GM23248 (cell line): Measurements from ENCODE around the gene DUSP22. TPM values are rescaled to one million over a fixed set of nuclear protein-coding genes. Genes with fewer than 3 reads are reported as not detected.

Experiments used
- DNase-seq: peaks from one replicate; pipeline ENCODE4 v3.0.0-alpha.2; 2015
- H2AFZ ChIP-seq: fragments of 200-600 bp; sonication (generic); 2 replicates; pipeline ENCODE4 v1.6.1; 2016; ENCODE audit warnings: antibody characterized with exemption
- H3F3A ChIP-seq: fragments of 200-600 bp; sonication (generic); 2 replicates; pipeline ENCODE4 v1.6.1; 2016; ENCODE audit warnings: mild to moderate bottlenecking, antibody characterized with exemption, mixed run types; ENCODE audit not compliant: insufficient read depth
- H3K27ac ChIP-seq: fragments of 200-600 bp; sonication (generic); 2 replicates; pipeline ENCODE4 v1.5.1; 2016; ENCODE audit warnings: mild to moderate bottlenecking
- H3K27me3 ChIP-seq: fragments of 200-600 bp; sonication (generic); replicated peaks from 2 replicates; pipeline ENCODE4 v1.6.1; 2016; ENCODE audit warnings: mild to moderate bottlenecking; ENCODE audit not compliant: insufficient read depth
- H3K36me3 ChIP-seq: fragments of 200-600 bp; sonication (generic); 2 replicates; pipeline ENCODE4 v1.6.1; 2016; ENCODE audit warnings: low read depth, mild to moderate bottlenecking
- H3K4me1 ChIP-seq: fragments of 200-600 bp; sonication (generic); 2 replicates; pipeline ENCODE4 v1.6.1; 2016; ENCODE audit warnings: mild to moderate bottlenecking; ENCODE audit not compliant: insufficient read depth
- H3K4me2 ChIP-seq: fragments of 200-600 bp; sonication (generic); one replicate; pipeline ENCODE4 v1.6.1; 2016; ENCODE audit warnings: mild to moderate bottlenecking; ENCODE audit not compliant: unreplicated experiment
- H3K4me3 ChIP-seq: fragments of 200-600 bp; sonication (generic); 2 replicates; pipeline ENCODE4 v1.5.1; 2016; ENCODE audit warnings: mild to moderate bottlenecking
- H3K79me2 ChIP-seq: fragments of 200-600 bp; sonication (generic); 2 replicates; pipeline ENCODE4 v1.6.1; 2016; ENCODE audit warnings: mild to moderate bottlenecking; ENCODE audit not compliant: insufficient read depth
- H3K9ac ChIP-seq: fragments of 200-600 bp; sonication (generic); 2 replicates; pipeline ENCODE4 v1.6.1; 2016; ENCODE audit warnings: mild to moderate bottlenecking
- H3K9me2 ChIP-seq: fragments of 200-600 bp; sonication (generic); 2 replicates; pipeline ENCODE4 v1.6.1; 2016; ENCODE audit warnings: mixed run types, mild to moderate bottlenecking, moderate library complexity; ENCODE audit not compliant: insufficient read depth
- H3K9me3 ChIP-seq: fragments of 200-600 bp; sonication (generic); one replicate; pipeline ENCODE4 v1.6.1; 2017; ENCODE audit warnings: low read depth
- H4K20me1 ChIP-seq: fragments of 200-600 bp; sonication (generic); 2 replicates; pipeline ENCODE4 v1.6.0; 2016; ENCODE audit not compliant: insufficient read depth
- EZH2 ChIP-seq: fragments of 200-600 bp; sonication (generic); IDR thresholded peaks from 2 replicates; pipeline ENCODE4 v1.6.1; 2018; ENCODE audit warnings: antibody characterized with exemption, mild to moderate bottlenecking; ENCODE audit not compliant: insufficient read depth, poor library complexity, severe bottlenecking
- EZH2phosphoT487 ChIP-seq: fragments of 200-600 bp; sonication (generic); IDR thresholded peaks from 2 replicates; pipeline ENCODE4 v1.6.1; 2018; ENCODE audit warnings: antibody characterized with exemption, moderate library complexity, mild to moderate bottlenecking, low read depth; ENCODE audit not compliant: insufficient read depth
- WGBS, 2 experiments: methylation state at CpG; one replicate each; pipeline ENCODE4 v1.1.6; 2015 to 2017; ENCODE audit warnings: low lambda C conversion rate in 2 of 2, low coverage in 1 of 2; ENCODE audit errors: missing lambda C conversion rate in 2 of 2; 5-methylcytosine and 5-hydroxymethylcytosine counted together
- in situ Hi-C: fragments of 300-500 bp; cut with MboI; formaldehyde crosslinking; loops from 2 replicates; pipeline ENCODE4 v1.15.0; 2020
- polyA plus RNA-seq: library from polyadenylated mRNA; unstranded; fragments of >200 nt; fragmentation: Nextera tagmentation; extraction: Ambion mirVana; gene quantifications from 2 replicates; pipeline ENCODE4 v1.2.1, GENCODE V29; 2016
- total RNA-seq: library from RNA; depleted of rRNA; stranded (reverse); fragments of >200 nt; shearing (Covaris generic); gene quantifications from 2 replicates; pipeline ENCODE4 v1.2.3, GENCODE V29; 2014

The DUSP22 gene
- total and polyA plus RNA-seq, 2 experiments from 2014 or later: 12.4 to 15.7 TPM

- Histone ChIP-seq H3K4me1 (no peaks in the 10 kb centered on the region), H3K9ac (no peak overlapping the region), H3K36me3 (no peaks in the 10 kb centered on the region), H3K9me3 (no peaks in the 10 kb centered on the region), H3K4me3 (no peak overlapping the region), H3K4me2 (no peak overlapping the region), H3K9me2 (no peaks in the 10 kb centered on the region), H3K79me2 (no peaks in the 10 kb centered on the region), H3F3A (no peaks in the 10 kb centered on the region), H2AFZ (no peak overlapping the region), H4K20me1 (no peaks in the 10 kb centered on the region), H3K27me3 (peaks cover 45% of the 10 kb centered on the region), H3K27ac (no peak overlapping the region)
- DNase-seq: no peak
- in situ Hi-C loops: no loop called here
- WGBS, 2 experiments: 68 to 77% methylated on average over 17 to 18 of the region's 18 CpGs
- no peak for TF ChIP-seq EZH2
Measured at GRCh38 chr6:386688-387266, 94.5 kb downstream of the DUSP22 start.

- peak; percentile 47 for DNase-seq
- H3K27me3 ChIP-seq: peaks cover 45% of the 10 kb centered on the region
- H3K36me3 ChIP-seq: no peaks in the 10 kb centered on the region
- WGBS, 2 experiments: 59% methylated on average over 11 of the region's 11 CpGs
- in situ Hi-C loops: no loop called here
- H3K79me2 ChIP-seq: no peaks in the 10 kb centered on the region
- no peaks in the 10 kb centered on the region for H3F3A ChIP-seq
- no peaks in the 10 kb centered on the region for H3K9me3 ChIP-seq
- no peak overlapping the region for H2AFZ ChIP-seq
- H3K9me2 ChIP-seq: no peaks in the 10 kb centered on the region
- no peak overlapping the region for H3K4me2 ChIP-seq
- no peak for TF ChIP-seq EZH2
- TF ChIP-seq EZH2phosphoT487: no peak
- H3K27ac ChIP-seq: no peak overlapping the region
- H3K4me3 ChIP-seq: no peak overlapping the region
- no peaks in the 10 kb centered on the region for H3K4me1 ChIP-seq
- no peaks in the 10 kb centered on the region for H4K20me1 ChIP-seq
- no peak overlapping the region for H3K9ac ChIP-seq
Measured at GRCh38 chr6:387293-387741, 95.0 kb downstream of the DUSP22 start.

- Histone ChIP-seq H3K27me3 (peaks cover 52% of the 10 kb centered on the region), H3K9ac (no peak overlapping the region), H3F3A (no peaks in the 10 kb centered on the region), H3K36me3 (no peaks in the 10 kb centered on the region), H3K27ac (no peak overlapping the region), H3K79me2 (no peaks in the 10 kb centered on the region), H3K9me3 (no peaks in the 10 kb centered on the region), H4K20me1 (no peaks in the 10 kb centered on the region), H3K4me2 (no peak overlapping the region), H2AFZ (no peak overlapping the region), H3K4me1 (no peaks in the 10 kb centered on the region), H3K9me2 (no peaks in the 10 kb centered on the region), H3K4me3 (no peak overlapping the region)
- 66 to 69% methylated on average over 10 of the region's 10 CpGs for WGBS, 2 experiments
- in situ Hi-C loops: no loop called here
- TF ChIP-seq EZH2phosphoT487 (no peak), EZH2 (peak; percentile 38)
- DNase-seq: no peak
Measured at GRCh38 chr6:388202-388903, 96.1 kb downstream of the DUSP22 start.

DNA sequence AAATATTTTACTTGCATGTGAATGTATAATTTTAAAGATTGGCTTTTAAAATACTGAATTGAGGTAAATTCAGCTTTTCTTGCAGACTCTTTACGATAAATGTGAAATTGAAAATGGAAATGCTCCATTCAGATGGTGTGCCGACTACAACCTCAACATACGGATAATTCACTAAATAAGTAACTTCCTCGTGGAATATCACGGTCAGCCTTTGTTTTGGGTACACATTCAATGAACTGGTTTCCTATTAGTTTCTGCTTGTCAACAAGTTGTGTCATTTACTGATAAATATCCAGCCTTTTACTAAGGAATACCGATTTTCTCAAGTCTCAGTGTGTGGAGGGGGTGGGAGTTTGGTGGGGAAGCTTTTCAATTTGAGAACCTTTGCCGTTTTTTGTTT is 96.9 kb downstream of the DUSP22 start:
- Histone ChIP-seq H3K27ac (no peak overlapping the region), H4K20me1 (no peaks in the 10 kb centered on the region), H3K4me1 (no peaks in the 10 kb centered on the region), H3K9me2 (no peaks in the 10 kb centered on the region), H3K9me3 (no peaks in the 10 kb centered on the region), H3K27me3 (peaks cover 58% of the 10 kb centered on the region), H3K9ac (no peak overlapping the region), H3K4me2 (no peak overlapping the region), H3K36me3 (no peaks in the 10 kb centered on the region), H3K79me2 (no peaks in the 10 kb centered on the region), H3F3A (no peaks in the 10 kb centered on the region), H3K4me3 (no peak overlapping the region), H2AFZ (no peak overlapping the region)
- no peak for DNase-seq
- in situ Hi-C loops: no loop called here
- TF ChIP-seq EZH2phosphoT487 (no peak), EZH2 (no peak)
- WGBS, 2 experiments: 70 to 77% methylated on average over 7 of the region's 7 CpGs
